Left renal cortex interstitium (tissue), 4 donors: ENCODE data around the gene GRAMD1B. TPM values are rescaled to one million over a fixed set of nuclear protein-coding genes. Genes with fewer than 3 reads are reported as not detected.
A peak's percentile ranks its signal among the peaks of the same experiment; 100 is the strongest.
"Not testable (repeated sequence)": the region's sequence is repeated elsewhere in the genome, so short reads cannot be mapped to it uniquely, and the experiment has no call there.

ENCODE experiments used
- DNase-seq, 4 donors: peaks; one replicate each; pipeline ENCODE4 v3.0.0-alpha.2; 2013; ENCODE audit warnings: low read depth in 4 of 4, low spot score in 2 of 4, missing footprints in 1 of 4
- polyA plus RNA-seq, 4 donors: library from polyadenylated mRNA; unstranded; fragments of 120-200 nt; gene quantifications; one replicate each; pipeline ENCODE4 v1.2.1, GENCODE V29; 2013; ENCODE audit not compliant: insufficient read length in 4 of 4

GRAMD1B gene
- polyA plus RNA-seq, 4 donors, result 11.4 to 16.9 (median 13.6) TPM

- DNase-seq, result no peak
Measured at GRCh38 chr11:123505546-123506299, 75.7 kb downstream of the GRAMD1B start.

GRCh38 chr11:123507043-123507442 lies 77.0 kb downstream of the GRAMD1B start:
- DNase-seq, result no peak

DNA sequence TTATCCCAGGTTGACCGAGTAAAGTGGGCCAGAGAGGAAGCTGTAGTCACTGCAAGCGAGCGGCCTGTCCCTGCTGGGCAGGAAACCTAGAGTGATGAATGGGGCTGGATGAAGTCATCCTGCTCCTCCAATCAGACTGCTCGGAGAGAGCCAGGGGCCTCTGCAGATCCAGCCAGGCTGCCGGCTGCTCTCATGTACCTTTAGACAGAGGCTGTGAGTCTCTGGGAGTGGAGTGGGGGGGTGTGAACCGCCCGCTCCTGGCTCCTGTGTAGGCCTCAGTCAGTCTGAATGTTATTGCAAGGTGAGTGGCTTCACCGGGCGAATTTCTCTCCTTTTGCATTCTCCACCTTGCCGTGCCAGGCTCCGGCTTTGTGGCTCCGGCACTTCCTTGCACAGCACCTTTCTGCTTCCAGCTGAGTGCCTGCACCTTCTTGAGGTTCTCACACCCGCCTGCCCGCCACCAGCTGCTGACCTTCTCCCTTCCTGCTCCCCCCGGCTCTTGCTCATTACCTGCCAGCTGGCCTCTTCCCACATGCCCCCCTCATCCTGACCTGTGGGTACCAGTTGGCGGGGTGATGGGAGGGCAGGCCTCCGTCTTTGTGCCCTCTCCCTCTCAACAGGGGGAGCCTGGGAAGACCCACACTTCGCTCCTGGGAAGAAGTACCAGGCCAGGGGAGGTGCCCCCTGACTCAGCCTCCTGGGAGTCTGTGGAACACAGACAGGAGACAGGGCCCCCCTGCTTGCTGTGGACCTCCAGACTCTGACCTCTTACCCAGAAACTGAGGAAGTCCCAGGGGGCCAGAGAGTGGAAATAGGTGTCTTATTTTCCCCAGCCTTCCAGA lies 79.9 kb downstream of the GRAMD1B start:
- DNase-seq, result peak in 1 of 4 donors; percentile 55

DNA sequence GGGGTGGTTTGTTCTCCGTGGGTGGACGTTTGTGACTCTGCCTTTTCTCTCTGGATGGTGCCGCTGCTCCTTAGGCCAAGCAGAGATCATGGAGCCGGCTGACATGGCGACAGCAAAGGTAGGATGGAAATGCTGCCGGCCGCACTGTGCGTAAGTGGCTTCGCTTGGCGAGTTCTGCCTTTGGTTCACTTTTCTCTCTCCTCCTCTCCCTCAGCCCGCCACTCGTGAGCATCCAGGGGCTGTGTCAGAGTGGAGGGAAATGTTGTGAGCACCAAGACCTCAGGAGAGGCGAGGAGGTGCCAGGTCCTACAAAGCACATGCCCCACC lies 80.5 kb downstream of the GRAMD1B start:
- DNase-seq, result no peak

GRCh38 chr11:123511037-123511870 lies 81.2 kb downstream of the GRAMD1B start:
- peak; percentile 43 to 85 (median 72) for DNase-seq

- DNase-seq, result not testable (repeated sequence)
Measured at GRCh38 chr11:123513309-123513708, 83.2 kb downstream of the GRAMD1B start.

DNA sequence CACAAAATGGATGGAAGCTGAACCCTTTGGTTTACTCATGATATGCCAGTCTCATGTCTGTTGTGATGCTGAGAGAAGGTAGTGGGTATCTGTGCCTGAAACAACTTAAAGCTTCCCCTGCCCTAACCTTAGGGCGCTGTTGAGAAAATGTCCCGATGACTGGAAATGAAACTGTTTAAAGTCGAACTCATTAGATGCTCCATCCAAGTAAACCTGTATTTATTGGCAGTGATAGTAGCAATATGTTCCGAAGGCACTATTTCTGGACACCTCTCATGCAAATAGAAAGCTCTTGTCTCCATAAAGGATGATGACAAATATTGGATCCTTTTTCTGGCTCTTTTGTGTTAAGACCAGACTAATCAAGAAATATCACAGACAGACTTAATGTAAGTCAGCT lies 86.2 kb downstream of the GRAMD1B start:
- DNase-seq, result no peak

- DNase-seq, result no peak
Measured at GRCh38 chr11:123517559-123518364, 87.7 kb downstream of the GRAMD1B start.

DNA sequence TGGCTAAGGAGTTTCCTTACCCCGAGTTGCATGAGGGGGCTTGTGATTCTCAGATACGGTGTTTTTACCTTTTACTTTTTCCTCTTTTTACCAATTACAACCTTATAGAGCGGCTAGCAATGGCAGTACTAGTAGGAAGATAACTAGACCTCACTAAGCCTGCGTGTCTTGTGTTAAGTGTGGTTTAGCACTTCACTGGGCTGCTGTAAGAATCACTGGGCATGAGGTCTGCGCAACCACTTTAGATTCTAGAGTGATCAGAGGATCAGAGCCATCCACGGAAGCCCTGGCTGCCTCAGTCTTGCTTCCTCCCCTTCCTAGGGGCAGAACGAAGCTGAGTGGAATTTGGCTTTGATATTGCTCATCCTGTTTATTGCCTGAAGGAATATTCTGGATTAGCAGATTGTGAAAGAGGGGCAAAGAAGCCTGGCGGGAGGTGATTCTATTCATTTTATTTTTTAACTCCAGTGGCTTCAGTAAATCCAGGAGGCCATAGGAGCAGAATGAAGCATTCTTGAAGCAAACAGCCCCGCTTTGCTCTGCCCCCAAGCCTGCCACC lies 88.5 kb downstream of the GRAMD1B start:
- no peak for DNase-seq

- DNase-seq, result no peak
Measured at GRCh38 chr11:123519055-123519796, 89.2 kb downstream of the GRAMD1B start.

DNA sequence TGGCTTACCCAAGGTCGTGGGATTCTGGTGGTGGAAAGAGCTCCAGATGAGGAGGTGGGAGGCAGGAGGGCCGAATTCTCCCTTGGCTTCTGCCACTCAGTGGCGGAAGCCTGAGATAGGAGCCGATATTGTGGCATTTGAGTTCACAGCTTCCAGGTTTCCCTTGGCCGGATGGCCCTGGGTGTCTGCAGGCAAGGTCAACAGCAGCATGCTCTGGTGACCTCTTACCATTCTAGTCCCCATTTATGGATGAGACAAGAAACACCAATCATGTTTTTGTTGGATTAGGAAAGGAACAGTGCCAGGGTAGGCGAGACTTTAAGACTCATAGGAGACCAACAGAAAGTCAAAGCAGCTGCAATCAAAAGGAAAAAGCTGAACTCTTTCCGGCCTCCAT lies 89.7 kb downstream of the GRAMD1B start:
- no peak for DNase-seq

- not testable (repeated sequence) for DNase-seq
Measured at GRCh38 chr11:123520476-123520875, 90.4 kb downstream of the GRAMD1B start.

- no peak for DNase-seq
Measured at GRCh38 chr11:123521001-123521400, 90.9 kb downstream of the GRAMD1B start.

GRCh38 chr11:123521930-123522329 lies 91.9 kb downstream of the GRAMD1B start:
- no peak for DNase-seq

- DNase-seq, result no peak
Measured at GRCh38 chr11:123523539-123523938, 93.5 kb downstream of the GRAMD1B start.

- DNase-seq, result no peak
Measured at GRCh38 chr11:123525097-123525496, 95.0 kb downstream of the GRAMD1B start.

GRCh38 chr11:123525511-123525918 lies 95.4 kb downstream of the GRAMD1B start:
- no peak for DNase-seq

DNA sequence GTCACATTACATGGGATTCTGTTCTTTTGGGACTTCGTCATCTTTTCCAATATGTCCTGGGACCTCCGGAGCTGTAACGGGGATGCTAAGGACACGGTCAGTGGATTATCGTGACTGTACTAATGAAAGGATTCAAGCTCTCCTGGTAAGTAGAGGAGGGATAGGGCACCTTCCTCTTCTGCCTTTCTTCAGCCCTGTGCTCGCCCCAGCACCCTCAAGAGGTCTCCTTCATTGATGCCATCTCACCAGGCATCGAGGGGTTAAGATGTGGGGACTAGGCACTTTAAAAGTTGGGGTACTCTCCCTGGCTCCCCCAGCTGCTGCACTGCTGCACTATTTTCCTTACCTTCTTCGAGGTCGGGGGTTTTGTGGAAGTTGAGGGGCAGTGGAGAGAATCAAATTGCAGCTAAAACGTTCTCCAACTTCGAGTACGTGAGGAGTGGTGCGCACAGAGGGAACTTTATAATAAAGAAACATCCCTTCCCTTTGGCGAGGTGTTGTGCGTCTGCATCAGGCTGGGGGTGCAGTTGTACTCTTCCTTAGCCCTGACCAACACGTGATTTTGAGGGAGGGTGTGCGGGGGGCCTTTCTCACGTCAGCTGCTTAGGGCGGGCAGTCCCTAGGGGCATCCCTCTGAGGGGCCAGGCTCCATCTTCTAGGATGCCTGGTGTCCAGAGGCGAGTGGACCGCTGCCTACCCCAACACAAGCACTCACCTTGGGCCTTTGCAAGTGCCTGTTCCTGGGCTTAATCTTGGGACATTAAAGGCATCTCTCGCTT lies 96.1 kb downstream of the GRAMD1B start:
- DNase-seq, result no peak
